H1 (cell line): Measurements from ENCODE around the gene CST11. TPM values are rescaled to one million over a fixed set of nuclear protein-coding genes. Genes with fewer than 3 reads are reported as not detected.

Source experiments
- CBX8 ChIP-seq: fragments of 300-800, 300-1000 bp; sonication (generic); IDR thresholded peaks from 2 replicates; pipeline ENCODE4 v1.7.1; 2016; ENCODE audit warnings: low read depth, low read length, borderline replicate concordance
- CTBP2 ChIP-seq: IDR thresholded peaks from 2 replicates; pipeline ENCODE4 v1.7.0; 2011; ENCODE audit warnings: borderline replicate concordance, mild to moderate bottlenecking, moderate library complexity, mixed read lengths, low read length; ENCODE audit not compliant: insufficient read depth, insufficient read length
- JUND ChIP-seq: IDR thresholded peaks from 2 replicates; pipeline ENCODE4 v1.6.1; 2011; ENCODE audit warnings: mild to moderate bottlenecking, improper control_type of control experiment, low read length
- KDM1A ChIP-seq: fragments of 200-600, 300-600 bp; sonication (generic); IDR thresholded peaks from 2 replicates; pipeline ENCODE4 v1.7.1; 2016; ENCODE audit warnings: mild to moderate bottlenecking, low read length, borderline replicate concordance
- TAF1 ChIP-seq: IDR thresholded peaks from 2 replicates; pipeline ENCODE4 v1.6.1; 2011; ENCODE audit warnings: mild to moderate bottlenecking, low read depth, low read length
- polyA plus RNA-seq, 7 experiments: library from polyadenylated mRNA; depleted of rRNA in 3 of 7; stranded (reverse) in 5 of 7; unstranded in 2 of 7; fragments of >200 nt in 5 of 7; fragments of 200-250 nt in 2 of 7; gene quantifications; 1 replicate in 5 of 7; 2 replicates in 1 of 7; 4 replicates in 1 of 7; pipeline versions ENCODE4 v1.2.1 to v1.2.3, GENCODE V29; 2011 to 2013; ENCODE audit warnings: missing spikeins in 2 of 7, mixed read lengths in 2 of 7
- total RNA-seq: library from RNA; stranded (reverse); fragmentation: NEBNext Ultra II Directional; extraction: Animal tissue kit (Norgen Biotek cat#: 25700); gene quantifications from 2 replicates; pipeline ENCODE4 v1.2.1, GENCODE V29; 2021

CST11 gene
- total and polyA plus RNA-seq, 2 of the 8 experiments (the other 6 are each of a cell fraction or from before 2014, with no cell fraction given): 2.0 TPM; not detected in 1

DNA sequence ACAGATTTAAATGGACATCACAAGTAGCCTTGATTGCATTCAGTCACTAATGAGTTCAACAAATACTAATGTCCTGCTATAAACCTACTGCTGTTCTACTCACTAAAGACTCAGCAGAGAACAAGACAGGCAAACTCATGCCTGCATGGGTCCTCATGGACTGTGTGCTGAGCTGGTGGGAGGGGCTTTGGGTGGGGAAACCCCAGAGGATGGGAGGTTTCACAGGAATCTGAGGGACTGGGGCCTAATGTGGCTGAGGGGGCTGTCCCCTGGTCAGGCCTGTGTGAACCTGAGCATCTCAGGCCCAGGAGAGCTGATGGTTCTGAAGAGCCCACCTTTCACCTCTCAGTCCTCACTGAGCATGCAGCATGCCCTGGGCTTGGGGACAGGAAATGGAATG, 39.6 kb upstream of the CST11 start (continued):
- TF ChIP-seq CBX8 (no peak), KDM1A (no peak), TAF1 (no peak), JUND (no peak), CTBP2 (no peak)
- TF ChIP-seq, all 59 proteins: peak for 0
